Endothelial cell (in vitro differentiated cells): ENCODE measurements around the gene CAB39L. TPM values are rescaled to one million over a fixed set of nuclear protein-coding genes. Genes with fewer than 3 reads are reported as not detected.

ENCODE experiments used
- DNase-seq: peaks from one replicate; pipeline ENCODE4 v3.0.0; 2021; ENCODE audit warnings: low spot score
- H3K27ac Mint-ChIP-seq: one replicate; pipeline ENCODE4 v1.8.0; 2021; ENCODE audit warnings: mixed read lengths, inconsistent platforms; ENCODE audit not compliant: unreplicated experiment
- H3K27me3 Mint-ChIP-seq: one replicate; pipeline ENCODE4 v1.8.0; 2021; ENCODE audit warnings: mild to moderate bottlenecking, moderate library complexity, mixed read lengths, inconsistent platforms; ENCODE audit not compliant: unreplicated experiment
- H3K36me3 Mint-ChIP-seq: one replicate; pipeline ENCODE4 v1.8.0; 2021; ENCODE audit warnings: mild to moderate bottlenecking, low read depth, mixed read lengths, inconsistent platforms; ENCODE audit not compliant: unreplicated experiment
- H3K4me1 Mint-ChIP-seq: one replicate; pipeline ENCODE4 v1.8.0; 2021; ENCODE audit warnings: mild to moderate bottlenecking, mixed read lengths, inconsistent platforms; ENCODE audit not compliant: unreplicated experiment
- H3K4me3 Mint-ChIP-seq: one replicate; pipeline ENCODE4 v1.8.0; 2021; ENCODE audit warnings: mild to moderate bottlenecking, mixed read lengths, inconsistent platforms; ENCODE audit not compliant: unreplicated experiment
- H3K9me3 Mint-ChIP-seq: one replicate; pipeline ENCODE4 v1.8.0; 2021; ENCODE audit warnings: mixed read lengths, inconsistent platforms; ENCODE audit not compliant: unreplicated experiment
- total RNA-seq: library from RNA; stranded (reverse); fragmentation: NEBNext Ultra II Directional; extraction: Animal tissue kit (Norgen Biotek cat#: 25700); gene quantifications from one replicate; pipeline ENCODE4 v1.2.1, GENCODE V29; 2021; ENCODE audit not compliant: unreplicated experiment
- TF ChIP-seq, protein P1 (sequence below): fragments of 200-600 bp; sonication (generic); IDR thresholded peaks from one replicate; pipeline ENCODE4 v1.5.0; 2021; ENCODE audit warnings: antibody characterized with exemption; ENCODE audit not compliant: unreplicated experiment

CAB39L gene
- total RNA-seq, 1 donor from 2014 or later: 3.9 TPM

DNA sequence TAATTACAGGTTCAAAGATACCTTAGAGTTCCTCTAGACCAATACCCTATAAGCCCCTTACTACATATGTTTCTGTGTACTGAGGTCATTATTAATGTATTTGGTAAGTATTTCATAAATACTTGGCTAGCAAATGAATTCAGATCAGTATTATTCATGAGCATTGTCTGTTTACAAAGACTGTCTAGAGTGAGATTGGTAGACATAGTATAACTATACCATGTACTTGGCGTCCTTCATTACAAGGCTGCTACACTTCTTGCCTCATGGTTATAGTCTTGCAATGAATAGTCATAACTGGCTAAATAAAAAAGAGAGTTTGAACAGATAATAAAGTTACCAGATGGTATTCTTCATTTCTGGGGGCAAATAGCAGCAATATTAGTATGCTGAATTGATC is 12.3 kb upstream of the CAB39L start:
- Mint-ChIP-seq H3K9me3 (no peaks in the 10 kb centered on the region), H3K27ac (no peak overlapping the region)
- TF ChIP-seq, protein P1, sequence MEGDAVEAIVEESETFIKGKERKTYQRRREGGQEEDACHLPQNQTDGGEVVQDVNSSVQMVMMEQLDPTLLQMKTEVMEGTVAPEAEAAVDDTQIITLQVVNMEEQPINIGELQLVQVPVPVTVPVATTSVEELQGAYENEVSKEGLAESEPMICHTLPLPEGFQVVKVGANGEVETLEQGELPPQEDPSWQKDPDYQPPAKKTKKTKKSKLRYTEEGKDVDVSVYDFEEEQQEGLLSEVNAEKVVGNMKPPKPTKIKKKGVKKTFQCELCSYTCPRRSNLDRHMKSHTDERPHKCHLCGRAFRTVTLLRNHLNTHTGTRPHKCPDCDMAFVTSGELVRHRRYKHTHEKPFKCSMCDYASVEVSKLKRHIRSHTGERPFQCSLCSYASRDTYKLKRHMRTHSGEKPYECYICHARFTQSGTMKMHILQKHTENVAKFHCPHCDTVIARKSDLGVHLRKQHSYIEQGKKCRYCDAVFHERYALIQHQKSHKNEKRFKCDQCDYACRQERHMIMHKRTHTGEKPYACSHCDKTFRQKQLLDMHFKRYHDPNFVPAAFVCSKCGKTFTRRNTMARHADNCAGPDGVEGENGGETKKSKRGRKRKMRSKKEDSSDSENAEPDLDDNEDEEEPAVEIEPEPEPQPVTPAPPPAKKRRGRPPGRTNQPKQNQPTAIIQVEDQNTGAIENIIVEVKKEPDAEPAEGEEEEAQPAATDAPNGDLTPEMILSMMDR: no peak

DNA sequence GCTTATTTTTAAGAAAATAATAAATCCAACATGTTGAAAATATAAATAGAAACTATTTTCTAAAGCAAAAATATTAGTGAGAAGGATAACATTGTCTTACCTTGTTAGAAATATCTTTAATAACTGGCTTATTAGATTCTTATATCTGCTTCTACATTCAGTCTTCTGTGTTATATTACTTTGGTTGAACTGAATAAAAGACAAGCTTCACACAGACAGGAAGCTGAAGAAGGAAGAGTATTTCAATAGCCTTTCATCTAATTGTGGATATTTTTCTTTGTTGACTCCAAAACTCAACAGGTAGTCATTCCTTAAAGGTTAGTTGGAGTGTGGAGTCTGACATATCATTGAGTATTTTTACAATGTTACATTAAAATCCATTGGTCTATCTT is 11.1 kb upstream of the CAB39L start:
- no peak for DNase-seq
- Mint-ChIP-seq H3K27me3 (no peaks in the 10 kb centered on the region), H3K36me3 (peaks cover 4% of the 10 kb centered on the region), H3K27ac (no peak overlapping the region), H3K4me1 (peaks cover 6% of the 10 kb centered on the region), H3K4me3 (no peak overlapping the region), H3K9me3 (no peaks in the 10 kb centered on the region)
- TF ChIP-seq, protein P1: no peak

More for the DNA sequence above, 12.3 kb upstream of the CAB39L start:
- Mint-ChIP-seq H3K27me3 (no peaks in the 10 kb centered on the region), H3K4me1 (peaks cover 6% of the 10 kb centered on the region), H3K4me3 (no peak overlapping the region), H3K36me3 (peaks cover 6% of the 10 kb centered on the region)
- no peak for DNase-seq

DNA sequence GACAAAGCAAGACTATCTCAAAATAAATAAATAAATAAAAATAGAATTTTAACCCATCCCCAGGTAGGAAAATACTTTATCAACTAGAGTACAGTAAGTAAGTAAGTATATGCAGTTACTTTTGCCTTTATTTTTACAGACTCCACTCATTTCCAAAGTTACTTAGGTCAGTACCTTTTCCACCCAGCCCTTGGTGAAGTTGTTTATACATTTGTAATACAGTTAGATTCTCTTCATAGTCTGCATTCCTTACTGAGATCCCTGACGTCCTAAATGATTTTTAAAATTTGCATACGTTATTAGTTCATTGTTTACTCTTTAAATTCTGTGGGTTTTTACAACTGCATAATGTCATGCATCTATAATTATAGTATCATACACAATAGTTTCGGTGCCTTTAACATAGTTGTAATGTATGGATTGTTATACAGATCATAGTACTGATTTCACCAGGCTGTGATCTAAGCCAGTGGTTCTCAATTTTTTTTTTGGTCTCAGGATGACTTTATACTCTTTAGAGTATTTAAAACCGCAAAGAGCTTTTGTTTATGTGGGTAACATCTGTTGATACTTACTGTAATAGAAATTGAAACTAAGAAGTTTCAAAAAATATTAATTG is 10.6 kb upstream of the CAB39L start:
- TF ChIP-seq, protein P1: no peak

DNA sequence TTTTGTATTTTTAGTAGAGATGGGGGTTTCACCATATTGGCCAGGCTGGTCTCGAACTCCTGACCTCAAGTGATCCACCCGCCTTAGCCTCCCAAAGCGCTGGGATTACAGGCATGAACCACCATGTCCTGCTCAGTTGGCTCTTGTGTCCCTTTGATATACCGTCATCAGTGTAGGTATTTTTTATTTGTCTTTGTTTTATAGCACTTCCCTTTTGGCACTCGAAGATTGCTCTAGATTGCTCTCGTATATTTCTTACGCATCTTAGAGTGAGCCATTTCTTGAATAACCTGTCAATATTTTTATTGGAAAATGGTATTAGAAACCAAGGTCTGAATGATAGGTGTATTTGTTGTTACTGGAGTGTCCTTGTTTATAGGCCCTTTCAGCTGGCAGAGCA is 9.6 kb upstream of the CAB39L start:
- H3K9me3 Mint-ChIP-seq: no peaks in the 10 kb centered on the region
- TF ChIP-seq, protein P1: no peak
- H3K27me3 Mint-ChIP-seq: no peaks in the 10 kb centered on the region
- peaks cover 5% of the 10 kb centered on the region for H3K4me1 Mint-ChIP-seq
- DNase-seq: no peak
- peaks cover 4% of the 10 kb centered on the region for H3K36me3 Mint-ChIP-seq
- H3K4me3 Mint-ChIP-seq: no peak overlapping the region
- H3K27ac Mint-ChIP-seq: no peak overlapping the region

More for the DNA sequence above, 10.6 kb upstream of the CAB39L start:
- peaks cover 6% of the 10 kb centered on the region for H3K4me1 Mint-ChIP-seq
- no peak overlapping the region for H3K4me3 Mint-ChIP-seq
- H3K9me3 Mint-ChIP-seq: no peaks in the 10 kb centered on the region
- H3K36me3 Mint-ChIP-seq: peaks cover 4% of the 10 kb centered on the region
- no peak overlapping the region for H3K27ac Mint-ChIP-seq
- no peaks in the 10 kb centered on the region for H3K27me3 Mint-ChIP-seq
- DNase-seq: no peak

DNA sequence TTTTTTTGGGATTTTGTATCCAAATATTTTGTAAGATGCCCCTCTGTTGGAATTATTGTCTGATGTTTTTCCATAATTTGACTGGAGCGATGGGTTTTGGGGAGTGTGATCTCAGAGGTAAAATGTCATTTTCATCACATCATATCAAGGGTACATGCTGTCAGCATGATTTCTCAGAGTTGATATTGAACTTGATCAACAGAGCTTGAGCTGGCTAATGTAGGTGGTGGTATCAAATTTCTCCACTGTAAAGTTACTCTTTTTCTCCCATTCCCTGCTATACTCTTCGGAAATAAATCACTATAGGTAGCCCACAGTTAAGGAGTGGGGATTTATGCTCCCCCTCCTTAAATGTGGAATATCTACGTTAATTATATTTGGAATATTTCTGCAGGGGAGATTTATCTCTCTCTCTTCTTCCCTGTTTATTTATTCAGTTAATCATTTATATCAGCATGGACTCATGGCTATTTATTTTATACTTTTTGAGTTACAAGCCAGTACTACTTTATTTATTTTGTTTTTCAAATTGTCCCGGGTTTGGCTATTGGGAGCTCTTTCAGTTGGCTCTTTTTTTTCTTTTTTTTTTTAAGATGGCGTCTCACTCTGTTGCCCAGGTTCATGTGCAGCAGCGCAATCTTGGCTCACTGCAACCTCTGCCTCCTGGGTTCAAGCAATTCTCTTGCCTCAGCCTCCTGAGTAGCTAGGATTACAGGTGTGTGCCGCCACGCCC is 9.0 kb upstream of the CAB39L start:
- Mint-ChIP-seq H3K9me3 (no peaks in the 10 kb centered on the region), H3K4me1 (peaks cover 4% of the 10 kb centered on the region), H3K27ac (no peak overlapping the region), H3K4me3 (no peak overlapping the region), H3K27me3 (no peaks in the 10 kb centered on the region), H3K36me3 (peaks cover 4% of the 10 kb centered on the region)
- TF ChIP-seq, protein P1: no peak
- no peak for DNase-seq
